ENCODE data around the gene GRIN2D.

GRIN2D gene

GRCh38 chr19:48418317-48419064 lies 25.0 kb downstream of the GRIN2D start:
- H3K4me3 ChIP-seq (ENCODE audit: low read depth, low read length) = peak overlapping the region; percentile 18
- no peak for TF ChIP-seq CTCF (IDR thresholded peaks at IDR 0.05; ENCODE audit: borderline replicate concordance, insufficient read depth, low read depth, low read length)

- no peak for TF ChIP-seq CTCF (IDR thresholded peaks at IDR 0.05; ENCODE audit: borderline replicate concordance, insufficient read depth, low read depth, low read length)
- peak overlapping the region; percentile 18 for H3K4me3 ChIP-seq (ENCODE audit: low read depth, low read length)
These were observed 25.9 kb downstream of the GRIN2D start for GRCh38 chr19:48419158-48419920.

- no peak for TF ChIP-seq CTCF (IDR thresholded peaks at IDR 0.05; ENCODE audit: borderline replicate concordance, insufficient read depth, low read depth, low read length)
These were observed 28.1 kb downstream of the GRIN2D start for GRCh38 chr19:48421548-48421947.

GRCh38 chr19:48424694-48425219 lies 31.3 kb downstream of the GRIN2D start:
- H3K4me3 ChIP-seq (ENCODE audit: low read depth, low read length) = no peak overlapping the region
- no peak for TF ChIP-seq CTCF (IDR thresholded peaks at IDR 0.05; ENCODE audit: borderline replicate concordance, insufficient read depth, low read depth, low read length)

More at GRCh38 chr19:48421548-48421947, 28.1 kb downstream of the GRIN2D start:
- no peak overlapping the region for H3K4me3 ChIP-seq (ENCODE audit: low read depth, low read length)

- TF ChIP-seq CTCF (IDR thresholded peaks at IDR 0.05; ENCODE audit: borderline replicate concordance, insufficient read depth, low read depth, low read length) = no peak
These were observed 35.2 kb downstream of the GRIN2D start for GRCh38 chr19:48428670-48429069.

GRCh38 chr19:48433337-48433736 lies 39.9 kb downstream of the GRIN2D start:
- H3K4me3 ChIP-seq (ENCODE audit: low read depth, low read length) = no peak overlapping the region
- TF ChIP-seq CTCF (IDR thresholded peaks at IDR 0.05; ENCODE audit: borderline replicate concordance, insufficient read depth, low read depth, low read length) = no peak

More at GRCh38 chr19:48428670-48429069, 35.2 kb downstream of the GRIN2D start:
- H3K4me3 ChIP-seq (ENCODE audit: low read depth, low read length) = no peak overlapping the region
